ENCODE data around the gene NAV3. TPM values are rescaled to one million over a fixed set of nuclear protein-coding genes. Genes with fewer than 3 reads are reported as not detected.

The NAV3 gene
- total and polyA plus RNA-seq, 12 donors = 5.0 to 53.4 (median 25.9) TPM

DNA sequence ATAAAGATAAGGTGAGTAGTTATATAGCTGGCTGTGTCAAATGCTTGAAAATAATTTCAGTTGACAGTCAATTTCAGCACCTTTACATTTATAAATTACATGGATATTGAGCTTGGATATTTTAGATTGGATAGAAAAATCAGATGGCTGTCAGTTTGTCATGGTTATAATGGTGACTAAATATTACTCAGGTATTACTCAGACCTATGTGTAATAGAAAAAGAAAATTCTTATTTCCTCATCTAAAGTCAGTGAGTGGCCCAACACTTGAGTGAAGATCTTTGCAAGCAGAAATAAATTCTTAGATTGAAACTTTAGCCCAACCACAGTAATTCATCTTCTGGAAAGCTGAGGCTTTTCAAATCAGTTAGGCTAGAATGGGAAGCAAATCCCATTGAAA, 354.4 kb downstream of the NAV3 start:
- no peaks in the 10 kb centered on the region for H3K27me3 ChIP-seq
- no peak overlapping the region for H3K27ac ChIP-seq
- no peaks in the 10 kb centered on the region for H3K36me3 ChIP-seq (replicated peaks in 1 of 2)
- H3K4me1 ChIP-seq (replicated peaks in 1 of 2) = no peaks in the 10 kb centered on the region
- no peak for DNase-seq
- intact Hi-C loops (cut with DNase I) = no loop called here
- H3K4me3 ChIP-seq = no peak overlapping the region
- TF ChIP-seq, protein P1, sequence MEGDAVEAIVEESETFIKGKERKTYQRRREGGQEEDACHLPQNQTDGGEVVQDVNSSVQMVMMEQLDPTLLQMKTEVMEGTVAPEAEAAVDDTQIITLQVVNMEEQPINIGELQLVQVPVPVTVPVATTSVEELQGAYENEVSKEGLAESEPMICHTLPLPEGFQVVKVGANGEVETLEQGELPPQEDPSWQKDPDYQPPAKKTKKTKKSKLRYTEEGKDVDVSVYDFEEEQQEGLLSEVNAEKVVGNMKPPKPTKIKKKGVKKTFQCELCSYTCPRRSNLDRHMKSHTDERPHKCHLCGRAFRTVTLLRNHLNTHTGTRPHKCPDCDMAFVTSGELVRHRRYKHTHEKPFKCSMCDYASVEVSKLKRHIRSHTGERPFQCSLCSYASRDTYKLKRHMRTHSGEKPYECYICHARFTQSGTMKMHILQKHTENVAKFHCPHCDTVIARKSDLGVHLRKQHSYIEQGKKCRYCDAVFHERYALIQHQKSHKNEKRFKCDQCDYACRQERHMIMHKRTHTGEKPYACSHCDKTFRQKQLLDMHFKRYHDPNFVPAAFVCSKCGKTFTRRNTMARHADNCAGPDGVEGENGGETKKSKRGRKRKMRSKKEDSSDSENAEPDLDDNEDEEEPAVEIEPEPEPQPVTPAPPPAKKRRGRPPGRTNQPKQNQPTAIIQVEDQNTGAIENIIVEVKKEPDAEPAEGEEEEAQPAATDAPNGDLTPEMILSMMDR (IDR thresholded peaks at IDR 0.05) = no peak
- TF ChIP-seq POLR2A (IDR thresholded peaks at IDR 0.05) = no peak
- H3K9me3 ChIP-seq (replicated peaks in 1 of 3) = no peaks in the 10 kb centered on the region

DNA sequence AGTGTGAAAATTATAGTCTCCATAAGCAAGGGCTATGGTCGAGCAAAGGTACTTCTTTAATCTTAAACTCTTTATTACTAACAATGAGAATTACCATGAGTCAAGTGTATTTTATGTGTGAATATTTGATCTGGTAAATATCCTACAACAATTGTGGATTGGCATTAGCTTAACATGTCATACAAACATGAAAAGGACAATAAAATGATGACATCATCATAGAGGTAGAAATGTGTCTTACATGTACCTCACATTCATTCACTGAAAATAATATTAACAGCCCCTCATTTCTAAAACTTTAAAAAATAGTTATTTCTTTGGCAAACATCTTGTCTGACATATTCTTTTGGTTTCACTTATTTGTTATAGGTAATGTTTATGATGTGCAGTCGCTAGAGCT, 355.0 kb downstream of the NAV3 start:
- Histone ChIP-seq H3K36me3 (replicated peaks in 1 of 2) (no peaks in the 10 kb centered on the region), H3K27me3 (no peaks in the 10 kb centered on the region), H3K4me1 (replicated peaks in 1 of 2) (no peaks in the 10 kb centered on the region), H3K27ac (no peak overlapping the region), H3K9me3 (replicated peaks in 1 of 3) (no peaks in the 10 kb centered on the region), H3K4me3 (no peak overlapping the region)
- TF ChIP-seq, protein P1 (IDR thresholded peaks at IDR 0.05) = no peak
- intact Hi-C loops (cut with DNase I) = no loop called here
- 92 to 99% (median 93%) methylated on average over 2 of the region's 2 CpGs for WGBS, 4 donors
- DNase-seq = no peak

DNA sequence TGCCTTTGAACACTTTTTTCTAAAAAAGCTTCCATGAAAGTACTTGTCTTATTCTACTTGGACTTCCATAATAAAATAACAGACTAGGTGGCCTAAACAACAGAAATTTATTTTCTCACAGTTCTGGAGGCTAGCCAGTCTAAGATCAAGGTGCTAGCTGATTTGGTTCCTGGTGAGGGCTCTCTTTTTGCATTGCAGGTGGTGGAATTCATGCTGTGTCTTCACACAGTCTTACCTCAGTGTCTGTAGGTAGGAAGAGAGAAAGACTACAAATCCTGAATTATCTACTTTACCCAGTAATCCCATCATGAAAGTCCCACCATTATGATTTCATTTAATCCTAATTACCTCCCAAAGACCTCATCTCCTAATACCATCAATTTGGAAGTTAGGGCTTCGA, 356.0 kb downstream of the NAV3 start:
- no peak for DNase-seq
- WGBS, 4 donors = 88 to 97% (median 94%) methylated on average over 1 of the region's 1 CpG
- Histone ChIP-seq H3K36me3 (replicated peaks in 1 of 2) (no peaks in the 10 kb centered on the region), H3K4me3 (no peak overlapping the region), H3K4me1 (replicated peaks in 1 of 2) (no peaks in the 10 kb centered on the region), H3K27ac (no peak overlapping the region), H3K27me3 (no peaks in the 10 kb centered on the region), H3K9me3 (replicated peaks in 1 of 3) (no peaks in the 10 kb centered on the region)
- intact Hi-C loops (cut with DNase I) = no loop called here
- TF ChIP-seq POLR2A (IDR thresholded peaks at IDR 0.05) = no peak
- TF ChIP-seq, protein P1 (IDR thresholded peaks at IDR 0.05) = no peak

DNA sequence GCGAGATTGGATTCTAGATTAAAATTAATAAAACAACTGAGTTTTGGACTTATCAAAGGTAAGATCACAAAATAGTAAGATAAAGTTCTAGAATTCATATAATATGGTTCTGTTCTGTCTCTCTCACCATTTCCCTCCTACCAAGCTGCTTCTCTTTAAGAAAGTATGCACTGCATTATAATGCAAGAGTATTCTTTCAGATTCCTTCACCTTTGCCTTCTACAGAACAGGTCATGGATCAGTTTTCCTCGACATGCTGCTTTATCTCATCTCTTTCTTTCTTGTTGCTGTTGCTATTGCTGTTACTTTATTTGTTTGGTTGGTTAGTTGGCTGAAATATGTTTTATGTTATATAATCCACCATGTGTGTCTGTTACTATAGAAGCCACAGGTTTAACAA, 357.0 kb downstream of the NAV3 start:
- intact Hi-C loops (cut with DNase I) = no loop called here
- Histone ChIP-seq H3K9me3 (replicated peaks in 1 of 3) (no peaks in the 10 kb centered on the region), H3K4me1 (replicated peaks in 1 of 2) (no peaks in the 10 kb centered on the region), H3K36me3 (replicated peaks in 1 of 2) (no peaks in the 10 kb centered on the region), H3K27me3 (no peaks in the 10 kb centered on the region), H3K27ac (no peak overlapping the region), H3K4me3 (no peak overlapping the region)
- DNase-seq = no peak
- TF ChIP-seq, protein P1 (IDR thresholded peaks at IDR 0.05) = no peak
- TF ChIP-seq POLR2A (IDR thresholded peaks at IDR 0.05) = no peak
- 82 to 91% (median 90%) methylated on average over 2 of the region's 2 CpGs for WGBS, 4 donors
